HL-60 (cell line): ENCODE measurements around the gene HK1.

ENCODE experiments used
- GABPA ChIP-seq: IDR thresholded peaks from 2 replicates; pipeline ENCODE4 v1.6.1; 2012; ENCODE audit warnings: low read depth
- TF ChIP-seq, protein P1 (sequence below): IDR thresholded peaks from one replicate; pipeline ENCODE4 v1.5.1; 2011; ENCODE audit warnings: low read length, control low read depth, inconsistent platforms; ENCODE audit not compliant: insufficient read depth

DNA sequence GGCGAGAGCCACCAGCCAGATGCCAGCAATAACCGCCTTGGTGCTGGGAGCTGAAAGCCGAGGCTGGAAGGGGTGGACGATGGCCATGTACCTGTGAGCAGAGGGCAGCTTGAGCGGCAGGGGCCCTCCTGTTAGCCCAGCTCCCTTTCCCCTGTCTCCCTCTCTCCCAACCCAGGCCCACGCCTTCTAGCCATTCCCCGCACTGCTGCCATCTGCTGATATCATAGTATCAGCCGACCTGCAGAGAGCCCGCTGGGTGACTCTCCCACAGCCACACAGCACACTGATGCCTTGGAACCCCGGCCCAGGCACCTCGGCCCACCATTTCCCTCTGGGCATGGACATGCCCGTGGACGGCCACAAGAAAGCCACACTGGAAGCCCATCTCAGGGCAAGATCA lies 136.8 kb downstream of the HK1 start:
- TF ChIP-seq GABPA = no peak
- TF ChIP-seq, protein P1, sequence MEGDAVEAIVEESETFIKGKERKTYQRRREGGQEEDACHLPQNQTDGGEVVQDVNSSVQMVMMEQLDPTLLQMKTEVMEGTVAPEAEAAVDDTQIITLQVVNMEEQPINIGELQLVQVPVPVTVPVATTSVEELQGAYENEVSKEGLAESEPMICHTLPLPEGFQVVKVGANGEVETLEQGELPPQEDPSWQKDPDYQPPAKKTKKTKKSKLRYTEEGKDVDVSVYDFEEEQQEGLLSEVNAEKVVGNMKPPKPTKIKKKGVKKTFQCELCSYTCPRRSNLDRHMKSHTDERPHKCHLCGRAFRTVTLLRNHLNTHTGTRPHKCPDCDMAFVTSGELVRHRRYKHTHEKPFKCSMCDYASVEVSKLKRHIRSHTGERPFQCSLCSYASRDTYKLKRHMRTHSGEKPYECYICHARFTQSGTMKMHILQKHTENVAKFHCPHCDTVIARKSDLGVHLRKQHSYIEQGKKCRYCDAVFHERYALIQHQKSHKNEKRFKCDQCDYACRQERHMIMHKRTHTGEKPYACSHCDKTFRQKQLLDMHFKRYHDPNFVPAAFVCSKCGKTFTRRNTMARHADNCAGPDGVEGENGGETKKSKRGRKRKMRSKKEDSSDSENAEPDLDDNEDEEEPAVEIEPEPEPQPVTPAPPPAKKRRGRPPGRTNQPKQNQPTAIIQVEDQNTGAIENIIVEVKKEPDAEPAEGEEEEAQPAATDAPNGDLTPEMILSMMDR = no peak
